Glutamatergic neuron (in vitro differentiated cells): ENCODE results near the gene ZNF407. TPM values are rescaled to one million over a fixed set of nuclear protein-coding genes. Genes with fewer than 3 reads are reported as not detected.

Experiments
- total RNA-seq: library from RNA; stranded (reverse); fragmentation: NEBNext Ultra II Directional; extraction: Animal tissue kit (Norgen Biotek cat#: 25700); gene quantifications from one replicate; pipeline ENCODE4 v1.2.1, GENCODE V29; 2021; ENCODE audit not compliant: unreplicated experiment

The ZNF407 gene
- total RNA-seq, 1 donor from 2014 or later = 15.8 TPM

Other genes with a start within 250 kb of the ZNF407 start
- not detected for gene DIPK1C, start 140.6 kb upstream of the ZNF407 start, total RNA-seq
- gene CNDP2, start 101.5 kb upstream of the ZNF407 start, total RNA-seq = 123 TPM
- gene CNDP1, start 63.4 kb upstream of the ZNF407 start, total RNA-seq = 0.27 TPM